Mucosa of stomach (tissue), 1 donor: ENCODE data around the gene RECQL.
A peak's percentile ranks its signal among the peaks of the same experiment; 100 is the strongest.
"Not testable (repeated sequence)": the region's sequence is repeated elsewhere in the genome, so short reads cannot be mapped to it uniquely, and the experiment has no call there.

Source experiments
- H3K27me3 ChIP-seq: one replicate; pipeline ENCODE4 v1.7.0; 2013; ENCODE audit warnings: mild to moderate bottlenecking, low read length; ENCODE audit not compliant: control insufficient read depth, insufficient read depth
- H3K36me3 ChIP-seq: one replicate; pipeline ENCODE4 v1.7.0; 2013; ENCODE audit warnings: low read length; ENCODE audit not compliant: control insufficient read depth, insufficient read depth
- H3K4me1 ChIP-seq: one replicate; pipeline ENCODE4 v1.7.0; 2013; ENCODE audit warnings: mild to moderate bottlenecking, low read length; ENCODE audit not compliant: control insufficient read depth, insufficient read depth
- H3K4me3 ChIP-seq: one replicate; pipeline ENCODE4 v1.7.0; 2013; ENCODE audit warnings: low read length
- H3K9ac ChIP-seq: one replicate; pipeline ENCODE4 v1.7.0; 2013; ENCODE audit warnings: mild to moderate bottlenecking, low read length, moderate library complexity
- H3K9me3 ChIP-seq: one replicate; pipeline ENCODE4 v1.7.0; 2013; ENCODE audit warnings: mild to moderate bottlenecking, low read length, moderate library complexity; ENCODE audit not compliant: control insufficient read depth
- donor health status: Pancreatic carcinoma.

The RECQL gene

GRCh38 chr12:21453312-21453852 is 48.1 kb downstream of the RECQL start:
- H3K27me3 ChIP-seq: no peaks in the 10 kb centered on the region
- peaks cover 1% of the 10 kb centered on the region for H3K36me3 ChIP-seq
- no peak overlapping the region for H3K4me3 ChIP-seq
- no peaks in the 10 kb centered on the region for H3K9me3 ChIP-seq
- no peak overlapping the region for H3K9ac ChIP-seq
- H3K4me1 ChIP-seq: no peaks in the 10 kb centered on the region

- H3K4me3 ChIP-seq: no peak overlapping the region
- H3K36me3 ChIP-seq: no peaks in the 10 kb centered on the region
- no peaks in the 10 kb centered on the region for H3K4me1 ChIP-seq
- no peaks in the 10 kb centered on the region for H3K9me3 ChIP-seq
- H3K27me3 ChIP-seq: no peaks in the 10 kb centered on the region
- no peak overlapping the region for H3K9ac ChIP-seq
Observed at GRCh38 chr12:21451529-21451928, 49.9 kb downstream of the RECQL start.

DNA sequence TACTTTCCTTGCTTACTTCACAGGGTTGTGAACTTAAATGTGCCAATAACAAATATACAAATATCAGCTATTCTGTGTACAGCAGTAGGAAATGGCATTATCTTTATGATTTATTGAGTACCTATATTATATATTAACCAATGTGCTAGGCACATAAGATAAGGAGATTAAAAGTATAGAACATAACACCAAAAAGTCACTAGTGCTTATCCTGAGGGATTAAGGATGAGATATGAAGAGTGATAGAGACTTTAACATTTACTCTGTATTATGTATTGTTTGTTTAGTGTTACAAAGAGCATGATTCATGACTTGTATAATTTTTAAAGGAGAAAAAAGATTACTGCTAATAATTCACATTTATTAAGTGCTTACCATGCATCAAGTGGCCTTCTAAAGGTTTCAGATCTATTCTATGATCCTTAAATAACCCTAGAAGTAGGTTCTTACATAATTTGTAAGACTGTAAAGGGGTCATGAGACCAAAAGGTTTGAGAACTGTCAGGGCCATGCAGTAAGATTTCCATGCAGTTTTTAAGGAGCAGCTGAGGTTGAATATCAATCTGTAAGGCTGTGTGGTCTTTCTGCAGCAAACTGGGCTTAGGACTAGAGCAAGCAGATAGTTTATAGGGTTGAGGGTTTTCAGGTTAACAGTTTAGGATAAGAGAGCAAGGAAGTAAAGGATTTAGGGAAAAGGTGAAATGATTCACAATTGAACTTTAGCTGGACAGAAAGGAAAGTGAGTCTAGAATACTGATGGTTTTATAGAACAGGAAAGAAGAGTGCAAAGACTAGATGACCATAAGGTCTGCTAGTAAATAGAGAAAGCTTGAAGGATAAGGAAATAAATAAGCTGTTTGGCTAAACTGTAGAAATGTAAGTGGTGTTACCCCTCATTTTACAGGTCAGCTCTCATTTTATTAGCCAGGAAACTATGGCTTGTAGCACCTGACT is 57.0 kb downstream of the RECQL start:
- peaks cover 19% of the 10 kb centered on the region for H3K4me1 ChIP-seq
- no peaks in the 10 kb centered on the region for H3K9me3 ChIP-seq
- no peak overlapping the region for H3K9ac ChIP-seq
- peaks cover 7% of the 10 kb centered on the region for H3K36me3 ChIP-seq
- no peak overlapping the region for H3K4me3 ChIP-seq
- no peaks in the 10 kb centered on the region for H3K27me3 ChIP-seq

DNA sequence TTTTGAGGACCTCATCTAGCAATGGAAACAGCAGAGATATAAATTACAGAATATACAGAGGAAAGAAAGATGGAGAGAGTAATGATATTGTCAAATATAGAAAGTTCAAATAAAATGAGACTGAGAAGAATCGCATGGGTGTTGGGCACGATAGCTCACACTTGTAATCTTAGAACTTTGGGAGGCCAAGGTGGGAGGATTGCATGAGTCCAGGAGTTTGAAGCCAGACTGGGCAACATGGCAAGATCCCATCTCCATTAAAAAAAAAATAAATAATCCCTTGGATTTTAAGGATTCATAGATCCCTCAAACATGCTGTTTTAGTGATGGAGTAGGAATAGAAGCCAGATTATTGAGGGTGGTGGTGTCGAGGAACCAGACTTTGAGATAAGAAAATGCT is 62.1 kb downstream of the RECQL start:
- Histone ChIP-seq H3K4me3 (no peak overlapping the region), H3K4me1 (peaks cover 18% of the 10 kb centered on the region), H3K27me3 (no peaks in the 10 kb centered on the region), H3K36me3 (peaks cover 7% of the 10 kb centered on the region), H3K9ac (no peak overlapping the region), H3K9me3 (no peaks in the 10 kb centered on the region)

- Histone ChIP-seq H3K27me3 (no peaks in the 10 kb centered on the region), H3K4me3 (peak overlapping the region; percentile 98), H3K9ac (peak overlapping the region; percentile 94), H3K9me3 (no peaks in the 10 kb centered on the region), H3K4me1 (peaks cover 17% of the 10 kb centered on the region), H3K36me3 (peaks cover 7% of the 10 kb centered on the region)
Observed at GRCh38 chr12:21438643-21439042, 62.8 kb downstream of the RECQL start.

- H3K9me3 ChIP-seq: no peaks in the 10 kb centered on the region
- H3K36me3 ChIP-seq: no peaks in the 10 kb centered on the region
- H3K4me1 ChIP-seq: peaks cover 10% of the 10 kb centered on the region
Observed at GRCh38 chr12:21434699-21435098, 66.7 kb downstream of the RECQL start.

DNA sequence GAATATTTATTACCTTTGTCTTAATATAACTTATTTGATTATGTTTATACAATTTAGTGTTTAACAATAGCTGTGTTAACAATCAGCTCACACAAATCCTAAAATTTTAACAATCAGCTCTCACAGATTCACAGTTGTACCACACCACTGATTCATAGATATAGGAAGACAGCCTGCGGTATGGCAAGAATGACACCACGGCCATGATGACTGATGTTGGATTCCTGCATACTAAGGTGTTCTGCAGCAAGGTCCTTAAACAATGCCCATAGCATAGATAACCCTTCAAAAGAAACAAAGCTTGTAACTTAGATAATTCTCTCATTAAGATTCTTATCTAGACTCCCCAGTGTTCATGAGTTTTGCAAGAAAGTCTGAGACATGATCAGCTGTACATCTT is 67.9 kb downstream of the RECQL start:
- Histone ChIP-seq H3K4me1 (peaks cover 3% of the 10 kb centered on the region), H3K9me3 (no peaks in the 10 kb centered on the region), H3K4me3 (no peak overlapping the region), H3K9ac (no peak overlapping the region), H3K27me3 (peaks cover 7% of the 10 kb centered on the region), H3K36me3 (no peaks in the 10 kb centered on the region)

More at GRCh38 chr12:21434699-21435098, 66.7 kb downstream of the RECQL start:
- Histone ChIP-seq H3K9ac (no peak overlapping the region), H3K4me3 (no peak overlapping the region), H3K27me3 (peaks cover 7% of the 10 kb centered on the region)

DNA sequence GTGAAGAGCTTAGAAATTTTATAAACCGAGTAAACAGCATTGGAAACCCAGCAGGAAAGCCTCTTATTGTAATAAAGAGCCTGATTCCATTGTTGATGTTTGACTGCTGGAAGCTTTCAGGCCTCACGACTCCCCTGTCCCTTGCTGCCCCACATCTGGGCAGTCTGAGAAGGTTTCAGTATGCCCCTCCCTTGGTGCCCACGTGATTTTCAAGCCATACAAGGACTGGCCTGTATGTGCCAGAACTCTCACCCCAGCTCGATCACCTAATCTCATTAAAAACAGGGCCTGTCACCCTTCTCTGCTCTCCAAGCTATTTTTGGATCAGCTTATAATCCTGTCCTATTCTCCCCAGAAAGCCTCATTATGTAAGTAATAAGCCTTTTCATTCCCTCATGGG is 71.4 kb downstream of the RECQL start:
- H3K36me3 ChIP-seq: no peaks in the 10 kb centered on the region
- H3K4me1 ChIP-seq: no peaks in the 10 kb centered on the region
- H3K27me3 ChIP-seq: peaks cover 7% of the 10 kb centered on the region
- no peak overlapping the region for H3K9ac ChIP-seq
- H3K4me3 ChIP-seq: no peak overlapping the region
- H3K9me3 ChIP-seq: no peaks in the 10 kb centered on the region

GRCh38 chr12:21428241-21428640 is 73.2 kb downstream of the RECQL start:
- Histone ChIP-seq H3K9me3 (no peaks in the 10 kb centered on the region), H3K27me3 (peaks cover 7% of the 10 kb centered on the region), H3K9ac (no peak overlapping the region), H3K36me3 (no peaks in the 10 kb centered on the region), H3K4me1 (no peaks in the 10 kb centered on the region), H3K4me3 (no peak overlapping the region)

GRCh38 chr12:21419009-21419699 is 82.3 kb downstream of the RECQL start:
- H3K9ac ChIP-seq, H3K9me3 ChIP-seq, H3K27me3 ChIP-seq, H3K36me3 ChIP-seq, H3K4me3 ChIP-seq, H3K4me1 ChIP-seq: not testable (repeated sequence)
